ENCODE measurements around the gene RRP1.

Gene RRP1, protein sequence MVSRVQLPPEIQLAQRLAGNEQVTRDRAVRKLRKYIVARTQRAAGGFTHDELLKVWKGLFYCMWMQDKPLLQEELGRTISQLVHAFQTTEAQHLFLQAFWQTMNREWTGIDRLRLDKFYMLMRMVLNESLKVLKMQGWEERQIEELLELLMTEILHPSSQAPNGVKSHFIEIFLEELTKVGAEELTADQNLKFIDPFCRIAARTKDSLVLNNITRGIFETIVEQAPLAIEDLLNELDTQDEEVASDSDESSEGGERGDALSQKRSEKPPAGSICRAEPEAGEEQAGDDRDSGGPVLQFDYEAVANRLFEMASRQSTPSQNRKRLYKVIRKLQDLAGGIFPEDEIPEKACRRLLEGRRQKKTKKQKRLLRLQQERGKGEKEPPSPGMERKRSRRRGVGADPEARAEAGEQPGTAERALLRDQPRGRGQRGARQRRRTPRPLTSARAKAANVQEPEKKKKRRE

GRCh38 chr21:43789276-43790009, at the start of gene RRP1:
RRP1 (plus strand) TSS chr21:43789577; CDS start chr21:43789630, 53 bp downstream.
- peak; percentile 90 to 97 (median 96) for DNase-seq

DNA sequence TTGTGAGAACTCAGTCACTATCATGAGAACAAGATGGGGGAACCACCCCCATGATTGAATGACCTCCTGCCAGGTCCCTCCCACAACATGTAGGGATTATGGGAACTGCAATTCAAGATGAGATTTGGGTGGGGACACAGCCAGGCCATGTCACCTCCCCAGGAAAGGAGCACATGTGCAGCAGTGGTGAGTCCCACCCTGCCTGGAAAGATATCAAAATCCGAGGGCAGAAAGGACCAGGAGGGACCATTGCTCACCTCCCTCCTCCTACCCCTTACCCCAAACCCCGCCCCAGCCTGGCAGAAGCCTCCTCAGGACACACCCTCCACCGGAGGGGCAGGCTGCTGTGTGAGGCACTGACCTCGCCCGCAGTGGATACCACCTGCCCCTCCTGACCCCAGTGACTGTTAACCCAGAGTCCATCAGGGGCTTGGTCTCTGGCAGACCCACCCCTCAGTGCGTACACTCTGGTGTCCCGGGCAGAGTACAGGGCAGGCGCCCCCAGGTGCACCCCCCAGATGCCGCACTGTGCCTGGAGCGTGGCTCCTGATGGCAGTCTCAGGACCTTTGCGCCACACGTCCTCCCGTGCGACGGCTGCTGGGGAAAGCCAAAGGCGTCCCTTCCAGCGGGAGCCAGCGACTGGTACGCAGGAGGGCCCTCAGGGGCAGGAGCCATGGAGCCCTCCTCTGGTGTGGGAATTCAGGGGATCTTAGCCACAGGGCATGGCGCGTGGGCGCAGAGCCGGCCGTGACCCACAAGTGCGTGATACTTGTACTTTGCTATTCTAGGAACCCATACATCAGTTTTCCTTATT, 49.5 kb upstream of the RRP1 start:
- peak in 1 of 3 donors; percentile 40 for DNase-seq

DNA sequence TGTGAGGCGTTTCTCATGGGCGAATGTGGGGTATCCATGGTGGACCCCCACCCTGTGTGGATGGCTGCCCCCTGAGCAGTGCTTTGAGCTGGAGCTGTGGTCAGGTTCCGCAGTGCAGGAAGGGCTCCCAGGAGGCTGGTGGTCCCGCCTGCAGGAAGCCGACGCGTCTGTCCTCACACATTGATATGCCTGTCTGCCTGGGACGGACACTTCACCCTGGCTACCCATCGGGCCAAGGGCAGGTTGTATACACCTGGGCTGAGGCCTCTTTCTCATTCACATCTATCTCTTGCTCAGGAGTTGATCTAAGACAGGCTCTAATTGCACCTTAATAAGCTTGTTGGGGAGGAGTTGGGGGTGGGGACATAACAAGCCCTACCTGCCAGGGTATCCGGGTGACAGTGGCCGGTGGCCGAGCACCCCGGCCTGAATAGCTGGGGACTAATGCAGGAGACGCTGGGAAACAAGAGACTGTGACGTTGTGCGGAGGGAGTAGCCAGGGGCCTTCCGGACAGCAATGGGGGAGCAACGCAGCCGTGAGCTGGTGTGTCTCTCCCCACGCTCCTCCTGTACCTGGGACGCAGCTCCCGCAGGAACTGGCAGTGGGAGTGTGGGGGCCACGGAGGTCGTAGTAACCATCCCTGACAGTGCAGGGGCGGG, 48.8 kb upstream of the RRP1 start:
- no peak for DNase-seq

DNA sequence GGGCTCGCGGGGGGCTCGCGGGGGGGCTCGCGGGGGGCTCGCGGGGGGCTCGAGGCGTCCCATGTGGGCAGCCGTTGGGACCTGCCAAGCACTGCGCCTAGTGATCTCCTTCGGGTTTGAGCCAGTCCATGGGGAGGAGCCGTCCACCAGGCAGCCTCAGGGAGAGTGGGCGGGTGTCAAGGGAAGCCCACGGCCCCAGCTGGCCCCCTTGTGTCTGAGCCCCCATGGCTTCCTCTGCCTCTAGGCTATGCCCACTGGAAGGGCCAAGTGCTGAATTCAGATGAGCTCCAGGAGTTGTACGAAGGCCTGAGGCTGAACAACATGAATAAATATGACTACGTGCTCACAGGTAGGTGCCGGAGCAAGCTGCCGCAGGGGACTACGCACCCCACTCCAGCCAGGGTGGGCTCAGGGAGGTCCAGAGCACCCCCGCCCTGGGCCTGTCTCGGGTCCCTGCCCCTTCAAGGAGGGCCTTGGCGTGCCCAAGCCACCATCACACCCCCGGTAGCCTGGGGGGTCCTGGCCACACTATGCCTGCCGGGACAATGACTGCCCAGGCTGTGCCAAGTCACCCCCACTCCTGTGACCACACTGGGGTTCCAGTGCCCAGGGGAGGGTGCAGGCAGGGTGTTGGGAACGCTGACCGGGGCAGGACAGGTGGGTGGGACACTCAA, 47.8 kb upstream of the RRP1 start:
- DNase-seq: no peak

DNA sequence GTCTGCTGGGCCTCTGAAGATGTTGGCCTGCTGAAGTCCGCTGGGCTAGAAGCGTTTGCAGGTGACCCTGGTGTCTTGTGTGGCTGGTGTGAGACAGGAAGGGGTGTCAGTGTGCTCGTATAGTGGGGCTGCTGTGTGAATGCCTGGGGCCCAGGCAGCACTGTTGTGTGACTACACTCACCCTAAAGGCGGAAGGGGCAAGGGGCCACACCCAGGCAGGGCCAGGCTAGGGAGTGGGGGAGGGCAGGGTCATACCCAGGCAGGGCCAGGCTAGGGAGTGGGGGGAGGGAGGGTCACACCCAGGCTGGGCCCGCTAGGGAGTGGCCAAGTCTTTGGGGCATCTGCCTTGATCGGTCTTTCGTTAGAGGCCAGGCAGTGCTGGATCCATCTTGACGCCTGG, 45.4 kb upstream of the RRP1 start:
- no peak for DNase-seq

GRCh38 chr21:43744725-43745124, 44.7 kb upstream of the RRP1 start:
- DNase-seq: no peak

- no peak for DNase-seq
These were observed 43.4 kb upstream of the RRP1 start for GRCh38 chr21:43745772-43746517.

- DNase-seq: no peak
These were observed 40.8 kb upstream of the RRP1 start for GRCh38 chr21:43748622-43749021.

DNA sequence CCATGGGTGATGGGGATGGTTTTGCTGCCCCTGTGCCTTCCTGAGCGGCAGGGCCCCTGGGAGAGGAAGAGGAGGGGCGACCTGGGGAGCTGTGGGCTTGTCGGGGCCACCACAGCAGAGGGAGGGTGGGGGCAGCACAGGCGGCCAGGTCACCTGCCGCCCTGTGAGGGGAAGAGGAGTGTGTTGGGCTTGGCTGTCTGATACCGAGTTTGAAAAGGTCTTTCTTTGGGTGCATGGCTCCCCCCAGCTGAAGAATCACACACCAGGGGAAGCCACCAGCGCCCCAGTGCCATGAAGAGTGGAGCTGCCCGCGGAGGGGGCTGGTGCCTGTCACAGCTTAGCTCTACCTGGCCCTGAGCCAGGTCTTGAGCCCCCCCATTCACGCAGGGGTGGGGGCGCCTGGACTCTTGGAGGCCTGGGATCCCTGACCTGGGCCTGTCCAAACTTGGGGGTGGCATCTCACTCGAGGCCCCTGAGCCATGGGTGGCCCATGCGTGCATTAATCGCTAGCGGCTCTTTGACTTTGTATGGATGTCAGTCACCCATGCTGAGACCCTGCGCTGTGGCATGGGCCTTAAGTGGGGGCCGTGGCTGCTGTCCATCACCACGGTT, 39.6 kb upstream of the RRP1 start:
- no peak for DNase-seq

DNA sequence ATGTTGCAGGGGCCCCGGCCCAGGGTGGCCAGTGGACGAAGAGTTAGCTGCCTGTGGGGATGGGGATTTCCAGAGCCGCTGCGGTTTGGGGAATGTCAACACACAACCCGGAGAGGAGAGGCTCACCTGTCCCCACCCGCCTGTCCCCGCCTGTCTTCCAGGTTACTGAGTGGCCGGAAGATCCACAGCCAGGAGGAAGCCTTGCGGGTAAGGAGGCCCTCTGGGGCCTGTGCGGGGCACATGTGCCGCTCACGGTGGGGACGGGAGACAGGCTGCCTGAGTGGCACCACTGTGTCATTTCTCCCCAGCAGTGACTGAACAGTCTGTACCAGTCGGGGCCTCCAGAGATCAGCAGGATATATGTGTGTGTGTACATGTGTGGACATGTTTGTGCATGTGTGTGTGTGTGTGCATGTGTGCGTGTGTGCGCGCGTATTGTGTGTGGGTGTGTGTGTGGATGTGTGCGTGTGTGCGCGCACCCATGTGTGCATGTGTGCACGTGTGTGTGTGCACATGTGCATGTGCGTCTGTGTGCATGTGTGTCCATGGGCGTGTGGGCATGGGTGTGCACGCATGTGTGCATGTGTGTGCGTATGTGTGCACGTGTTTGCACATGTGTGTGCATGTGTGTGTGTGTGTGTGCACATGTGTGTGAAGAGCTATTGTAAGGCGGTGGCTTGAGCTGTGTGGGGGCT, 38.9 kb upstream of the RRP1 start:
- DNase-seq: no peak

DNA sequence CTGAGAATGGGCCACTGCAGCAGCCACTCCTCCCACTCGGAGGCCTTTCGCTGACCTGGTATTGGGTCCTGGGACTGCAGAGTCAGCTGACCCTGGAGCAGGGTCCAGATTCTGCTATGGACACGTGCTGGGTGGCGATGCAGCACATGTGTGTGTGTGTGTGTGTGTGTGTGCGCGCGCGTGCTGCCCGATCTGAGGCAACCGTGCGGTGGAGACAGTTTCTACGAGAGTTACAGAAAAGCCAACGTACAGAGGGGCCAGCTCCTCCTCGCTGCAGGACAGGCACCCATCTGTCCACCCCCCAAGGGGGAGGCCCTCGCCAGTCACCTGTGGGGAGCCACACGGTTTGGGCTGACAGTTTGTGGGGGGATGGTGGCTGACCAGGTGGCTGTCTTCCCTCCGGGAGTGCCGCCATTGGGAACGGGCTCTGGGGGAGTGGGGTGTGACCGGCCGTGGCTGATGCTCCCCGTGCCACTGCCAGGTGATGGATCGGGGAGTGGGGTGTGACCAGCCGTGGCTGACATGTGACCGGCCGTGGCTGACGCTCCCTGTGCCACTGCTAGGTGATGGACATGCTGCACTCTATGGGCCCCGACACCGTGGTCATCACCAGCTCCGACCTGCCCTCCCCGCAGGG, 37.3 kb upstream of the RRP1 start:
- no peak for DNase-seq

GRCh38 chr21:43752758-43753438, 36.5 kb upstream of the RRP1 start:
- DNase-seq: no peak

DNA sequence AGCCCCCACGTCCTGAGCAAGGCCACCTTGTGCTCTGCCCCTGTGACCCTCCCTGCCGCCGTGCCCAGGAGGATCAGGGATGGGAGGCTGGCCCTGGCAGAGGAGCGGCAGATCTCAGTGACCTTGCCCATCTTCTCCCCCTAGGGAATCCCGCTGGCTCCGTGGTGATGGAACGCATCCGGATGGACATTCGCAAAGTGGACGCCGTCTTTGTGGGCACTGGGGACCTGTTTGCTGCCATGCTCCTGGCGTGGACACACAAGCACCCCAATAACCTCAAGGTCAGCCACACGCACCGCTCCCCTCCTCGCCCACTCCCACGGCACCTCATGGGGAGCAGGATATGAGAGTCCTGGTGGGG, 36.0 kb upstream of the RRP1 start:
- no peak for DNase-seq

DNA sequence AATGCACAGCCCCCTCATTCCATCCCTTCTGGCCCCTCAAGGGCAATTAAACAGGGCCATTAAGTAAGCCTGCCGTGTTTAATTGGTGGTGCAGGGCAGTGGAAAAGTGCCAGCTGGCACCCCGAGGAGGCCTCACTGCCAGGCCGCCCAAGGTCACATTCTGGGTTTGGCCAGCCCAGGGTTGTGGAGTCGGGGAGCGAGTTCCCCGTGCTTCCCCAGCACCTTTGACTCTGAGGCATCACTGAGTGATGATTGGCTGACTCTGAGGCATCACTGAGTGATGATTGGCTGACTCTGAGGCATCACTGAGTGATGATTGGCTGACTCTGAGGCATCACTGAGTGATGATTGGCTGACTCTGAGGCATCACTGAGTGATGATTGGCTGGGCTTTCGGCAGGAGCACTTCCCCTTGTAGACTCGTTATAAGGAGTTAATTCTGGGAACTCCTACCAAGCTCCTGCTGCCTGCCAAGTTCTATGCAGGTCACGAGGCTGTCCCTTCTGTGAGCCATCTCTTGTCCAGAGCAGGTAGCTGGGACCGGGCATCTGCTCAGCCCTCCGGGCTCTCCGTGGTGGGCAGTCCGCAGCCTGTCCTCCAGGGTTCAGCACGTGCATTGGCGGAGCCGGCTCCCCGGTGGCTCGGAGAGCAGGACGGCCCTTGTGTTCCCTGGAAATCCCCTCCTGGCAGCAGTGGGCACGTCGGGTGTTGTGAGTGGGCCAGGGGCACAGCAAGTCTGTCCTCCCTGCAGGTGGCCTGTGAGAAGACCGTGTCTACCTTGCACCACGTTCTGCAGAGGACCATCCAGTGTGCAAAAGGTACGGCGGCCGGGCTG, 34.2 kb upstream of the RRP1 start:
- DNase-seq: peak in 1 of 3 donors; percentile 39

- no peak for DNase-seq
These were observed 33.4 kb upstream of the RRP1 start for GRCh38 chr21:43755820-43756594.

DNA sequence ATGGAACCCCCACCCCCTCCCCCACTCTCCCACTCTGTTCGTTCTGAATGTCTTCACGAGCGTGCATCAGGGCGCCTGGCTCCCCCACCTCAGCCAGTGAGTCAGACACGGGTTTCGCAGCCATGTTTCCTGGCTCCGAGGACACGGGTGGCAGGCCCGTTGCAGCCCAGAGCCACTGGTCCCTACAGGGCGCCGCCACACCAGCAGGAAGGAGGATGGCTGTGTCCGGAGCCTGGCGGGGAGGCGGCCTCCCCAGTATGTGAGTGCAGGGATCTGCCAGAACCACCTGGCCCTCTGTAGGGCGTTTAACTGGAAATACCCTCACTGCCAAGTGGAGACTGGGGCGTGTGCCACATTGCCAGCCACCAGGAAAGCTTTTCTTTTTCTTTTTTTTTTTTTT, 31.8 kb upstream of the RRP1 start:
- DNase-seq: no peak

DNA sequence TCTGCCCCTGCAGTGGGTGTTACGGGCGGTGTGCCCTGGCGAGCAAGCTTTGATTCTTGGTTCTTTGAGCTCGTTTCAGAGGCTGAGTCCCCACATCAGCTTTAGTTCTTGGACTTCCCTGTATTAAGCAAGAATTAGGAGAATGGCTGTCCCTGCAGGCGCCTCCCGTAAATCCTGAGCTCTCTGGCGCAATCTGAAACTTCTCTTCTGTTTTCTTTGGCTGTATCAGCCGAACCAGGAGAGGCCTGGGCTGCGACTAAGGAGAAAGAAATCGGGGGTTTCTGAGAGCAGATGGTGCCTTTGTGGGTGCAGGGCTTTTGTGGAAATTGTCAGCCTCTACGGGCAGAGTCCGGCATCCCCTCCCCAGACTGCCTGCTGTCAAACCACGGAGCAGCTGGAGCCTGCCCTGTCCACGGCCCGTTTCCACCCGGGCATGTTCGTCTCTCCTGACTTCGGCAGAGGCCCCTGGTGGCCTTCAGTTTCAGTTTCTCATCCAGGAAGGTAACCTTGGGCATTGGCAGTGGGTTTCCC, 31.2 kb upstream of the RRP1 start:
- peak; percentile 79 to 85 (median 80) for DNase-seq
